Measurements from ENCODE around the gene PCDHB6.
"Not testable (repeated sequence)": the region's sequence is repeated elsewhere in the genome, so short reads cannot be mapped to it uniquely, and the experiment has no call there.

DNA sequence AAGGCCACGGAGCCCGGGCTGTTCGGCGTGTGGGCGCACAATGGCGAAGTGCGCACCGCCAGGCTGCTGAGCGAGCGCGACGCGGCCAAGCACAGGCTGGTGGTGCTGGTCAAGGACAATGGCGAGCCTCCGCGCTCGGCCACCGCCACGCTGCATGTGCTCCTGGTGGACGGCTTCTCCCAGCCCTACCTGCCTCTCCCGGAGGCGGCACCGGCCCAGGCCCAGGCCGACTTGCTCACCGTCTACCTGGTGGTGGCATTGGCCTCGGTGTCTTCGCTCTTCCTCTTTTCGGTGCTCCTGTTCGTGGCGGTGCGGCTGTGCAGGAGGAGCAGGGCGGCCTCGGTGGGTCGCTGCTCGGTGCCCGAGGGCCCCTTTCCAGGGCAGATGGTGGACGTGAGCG lies 47.4 kb upstream of the PCDHB6 start:
- TF ChIP-seq, protein P1, sequence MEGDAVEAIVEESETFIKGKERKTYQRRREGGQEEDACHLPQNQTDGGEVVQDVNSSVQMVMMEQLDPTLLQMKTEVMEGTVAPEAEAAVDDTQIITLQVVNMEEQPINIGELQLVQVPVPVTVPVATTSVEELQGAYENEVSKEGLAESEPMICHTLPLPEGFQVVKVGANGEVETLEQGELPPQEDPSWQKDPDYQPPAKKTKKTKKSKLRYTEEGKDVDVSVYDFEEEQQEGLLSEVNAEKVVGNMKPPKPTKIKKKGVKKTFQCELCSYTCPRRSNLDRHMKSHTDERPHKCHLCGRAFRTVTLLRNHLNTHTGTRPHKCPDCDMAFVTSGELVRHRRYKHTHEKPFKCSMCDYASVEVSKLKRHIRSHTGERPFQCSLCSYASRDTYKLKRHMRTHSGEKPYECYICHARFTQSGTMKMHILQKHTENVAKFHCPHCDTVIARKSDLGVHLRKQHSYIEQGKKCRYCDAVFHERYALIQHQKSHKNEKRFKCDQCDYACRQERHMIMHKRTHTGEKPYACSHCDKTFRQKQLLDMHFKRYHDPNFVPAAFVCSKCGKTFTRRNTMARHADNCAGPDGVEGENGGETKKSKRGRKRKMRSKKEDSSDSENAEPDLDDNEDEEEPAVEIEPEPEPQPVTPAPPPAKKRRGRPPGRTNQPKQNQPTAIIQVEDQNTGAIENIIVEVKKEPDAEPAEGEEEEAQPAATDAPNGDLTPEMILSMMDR (IDR thresholded peaks at IDR 0.05), result not testable (repeated sequence)
- not testable (repeated sequence) for TF ChIP-seq POLR2AphosphoS5 (IDR thresholded peaks at IDR 0.05; ENCODE audit: low read depth, low read length); TCF7L2 (IDR thresholded peaks at IDR 0.05; ENCODE audit: low read depth, low read length); SIN3A (IDR thresholded peaks at IDR 0.05; ENCODE audit: borderline replicate concordance, insufficient read depth, low read depth, low read length)
- TF ChIP-seq, protein P2, sequence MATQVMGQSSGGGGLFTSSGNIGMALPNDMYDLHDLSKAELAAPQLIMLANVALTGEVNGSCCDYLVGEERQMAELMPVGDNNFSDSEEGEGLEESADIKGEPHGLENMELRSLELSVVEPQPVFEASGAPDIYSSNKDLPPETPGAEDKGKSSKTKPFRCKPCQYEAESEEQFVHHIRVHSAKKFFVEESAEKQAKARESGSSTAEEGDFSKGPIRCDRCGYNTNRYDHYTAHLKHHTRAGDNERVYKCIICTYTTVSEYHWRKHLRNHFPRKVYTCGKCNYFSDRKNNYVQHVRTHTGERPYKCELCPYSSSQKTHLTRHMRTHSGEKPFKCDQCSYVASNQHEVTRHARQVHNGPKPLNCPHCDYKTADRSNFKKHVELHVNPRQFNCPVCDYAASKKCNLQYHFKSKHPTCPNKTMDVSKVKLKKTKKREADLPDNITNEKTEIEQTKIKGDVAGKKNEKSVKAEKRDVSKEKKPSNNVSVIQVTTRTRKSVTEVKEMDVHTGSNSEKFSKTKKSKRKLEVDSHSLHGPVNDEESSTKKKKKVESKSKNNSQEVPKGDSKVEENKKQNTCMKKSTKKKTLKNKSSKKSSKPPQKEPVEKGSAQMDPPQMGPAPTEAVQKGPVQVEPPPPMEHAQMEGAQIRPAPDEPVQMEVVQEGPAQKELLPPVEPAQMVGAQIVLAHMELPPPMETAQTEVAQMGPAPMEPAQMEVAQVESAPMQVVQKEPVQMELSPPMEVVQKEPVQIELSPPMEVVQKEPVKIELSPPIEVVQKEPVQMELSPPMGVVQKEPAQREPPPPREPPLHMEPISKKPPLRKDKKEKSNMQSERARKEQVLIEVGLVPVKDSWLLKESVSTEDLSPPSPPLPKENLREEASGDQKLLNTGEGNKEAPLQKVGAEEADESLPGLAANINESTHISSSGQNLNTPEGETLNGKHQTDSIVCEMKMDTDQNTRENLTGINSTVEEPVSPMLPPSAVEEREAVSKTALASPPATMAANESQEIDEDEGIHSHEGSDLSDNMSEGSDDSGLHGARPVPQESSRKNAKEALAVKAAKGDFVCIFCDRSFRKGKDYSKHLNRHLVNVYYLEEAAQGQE (IDR thresholded peaks at IDR 0.05; ENCODE audit: insufficient read depth in 1 of 2, low read depth in 2 of 2, low read length in 1 of 2), result not testable (repeated sequence)

Measured in Panc1 (cell line).